ENCODE data around the gene GPAT3.

DNA sequence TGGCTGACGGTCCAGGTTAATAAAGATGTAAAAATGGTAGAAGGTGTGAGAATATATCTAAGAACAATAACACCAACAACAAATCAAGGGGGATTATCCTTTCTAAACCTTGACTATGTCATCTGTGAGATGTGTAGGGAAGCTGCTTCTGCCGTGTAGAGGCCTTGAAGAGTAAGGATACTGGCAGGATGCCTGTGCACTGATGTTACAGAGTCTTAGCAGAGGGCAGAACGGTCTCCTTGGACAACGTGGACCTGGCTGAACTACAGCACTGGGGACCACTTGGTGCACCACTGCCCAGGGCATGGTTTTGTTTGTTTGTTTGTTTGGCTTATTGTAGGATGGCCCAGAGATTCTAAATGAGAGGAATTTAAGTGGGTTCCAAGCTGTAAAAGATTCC lies 33.5 kb downstream of the GPAT3 start:
- TF ChIP-seq, protein P1, sequence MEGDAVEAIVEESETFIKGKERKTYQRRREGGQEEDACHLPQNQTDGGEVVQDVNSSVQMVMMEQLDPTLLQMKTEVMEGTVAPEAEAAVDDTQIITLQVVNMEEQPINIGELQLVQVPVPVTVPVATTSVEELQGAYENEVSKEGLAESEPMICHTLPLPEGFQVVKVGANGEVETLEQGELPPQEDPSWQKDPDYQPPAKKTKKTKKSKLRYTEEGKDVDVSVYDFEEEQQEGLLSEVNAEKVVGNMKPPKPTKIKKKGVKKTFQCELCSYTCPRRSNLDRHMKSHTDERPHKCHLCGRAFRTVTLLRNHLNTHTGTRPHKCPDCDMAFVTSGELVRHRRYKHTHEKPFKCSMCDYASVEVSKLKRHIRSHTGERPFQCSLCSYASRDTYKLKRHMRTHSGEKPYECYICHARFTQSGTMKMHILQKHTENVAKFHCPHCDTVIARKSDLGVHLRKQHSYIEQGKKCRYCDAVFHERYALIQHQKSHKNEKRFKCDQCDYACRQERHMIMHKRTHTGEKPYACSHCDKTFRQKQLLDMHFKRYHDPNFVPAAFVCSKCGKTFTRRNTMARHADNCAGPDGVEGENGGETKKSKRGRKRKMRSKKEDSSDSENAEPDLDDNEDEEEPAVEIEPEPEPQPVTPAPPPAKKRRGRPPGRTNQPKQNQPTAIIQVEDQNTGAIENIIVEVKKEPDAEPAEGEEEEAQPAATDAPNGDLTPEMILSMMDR (IDR thresholded peaks at IDR 0.05) = no peak
- no peak for TF ChIP-seq POLR2A (IDR thresholded peaks at IDR 0.05)

All from heart left ventricle (tissue), 13 donors.